Stimulated activated CD4-positive, alpha-beta T cell treated with anti-CD3 and anti-CD28 coated beads, Interleukin-2, amount 100 ng/mL, for 24 hours (primary cell): ENCODE data around the gene STAT4.

Source experiments
- DNase-seq, 2 donors: peaks; one replicate each; pipeline ENCODE4 v3.0.0-alpha.2; 2020

The STAT4 gene

GRCh38 chr2:191144217-191144616, 6.6 kb downstream of the STAT4 start:
- no peak for DNase-seq

- no peak for DNase-seq
These were observed 7.0 kb downstream of the STAT4 start for GRCh38 chr2:191143791-191144190.

- DNase-seq: no peak
These were observed 21.9 kb downstream of the STAT4 start for GRCh38 chr2:191128911-191129304.

- no peak for DNase-seq
These were observed 22.5 kb downstream of the STAT4 start for GRCh38 chr2:191128172-191128910.

GRCh38 chr2:191127235-191127634, 23.6 kb downstream of the STAT4 start:
- no peak for DNase-seq

- DNase-seq: no peak
These were observed 24.3 kb downstream of the STAT4 start for GRCh38 chr2:191126386-191127085.

GRCh38 chr2:191125646-191126045, 25.1 kb downstream of the STAT4 start:
- no peak for DNase-seq

GRCh38 chr2:191122638-191123294, 28.0 kb downstream of the STAT4 start:
- DNase-seq: no peak

- no peak for DNase-seq
These were observed 33.5 kb downstream of the STAT4 start for GRCh38 chr2:191117341-191117740.

GRCh38 chr2:191115804-191116203, 35.0 kb downstream of the STAT4 start:
- no peak for DNase-seq

- DNase-seq: peak; percentile 42 to 64
These were observed 35.4 kb downstream of the STAT4 start for GRCh38 chr2:191115391-191115790.

- DNase-seq: peak; percentile 22 to 45
These were observed 36.3 kb downstream of the STAT4 start for GRCh38 chr2:191114403-191114886.

- DNase-seq: no peak
These were observed 37.0 kb downstream of the STAT4 start for GRCh38 chr2:191113761-191114160.

- no peak for DNase-seq
These were observed 38.3 kb downstream of the STAT4 start for GRCh38 chr2:191112448-191112901.

- DNase-seq: peak; percentile 52
These were observed 40.9 kb downstream of the STAT4 start for GRCh38 chr2:191109888-191110287.

- DNase-seq: no peak
These were observed 42.5 kb downstream of the STAT4 start for GRCh38 chr2:191108331-191108730.

- DNase-seq: no peak
These were observed 45.7 kb downstream of the STAT4 start for GRCh38 chr2:191105082-191105481.

GRCh38 chr2:191103774-191104173, 47.0 kb downstream of the STAT4 start:
- no peak for DNase-seq

- DNase-seq: no peak
These were observed 50.6 kb downstream of the STAT4 start for GRCh38 chr2:191100216-191100615.

GRCh38 chr2:191087311-191087710, 63.5 kb downstream of the STAT4 start:
- no peak for DNase-seq

- no peak for DNase-seq
These were observed 64.1 kb downstream of the STAT4 start for GRCh38 chr2:191086706-191087105.

GRCh38 chr2:191083540-191083939, 67.3 kb downstream of the STAT4 start:
- no peak for DNase-seq

GRCh38 chr2:191082321-191082720, 68.5 kb downstream of the STAT4 start:
- DNase-seq: no peak
